H1 (cell line): ENCODE results near the gene LCORL. TPM values are rescaled to one million over a fixed set of nuclear protein-coding genes. Genes with fewer than 3 reads are reported as not detected.

ENCODE experiments used
- CTCF ChIA-PET: fragments of 300-600 bp; sonication (Branson Sonifier 250); formaldehyde crosslinking; loops from one replicate; lab custom pipeline; 2021; ENCODE audit not compliant: partially characterized antibody; lab: Charles Lee
- POLR2A ChIA-PET: fragments of 300-600 bp; sonication (Branson Sonifier 250); formaldehyde crosslinking; loops from one replicate; lab custom pipeline; 2021; ENCODE audit warnings: inconsistent platforms; ENCODE audit not compliant: partially characterized antibody; lab: Charles Lee
- DNase-seq, 2 experiments: peaks; one replicate each; pipeline versions ENCODE4 v3.0.0 to v3.0.0-alpha.2; 2010 to 2022; ENCODE audit warnings: low spot score in 2 of 2, low read depth in 1 of 2, mixed read lengths in 1 of 2
- FAIRE-seq: peaks from 2 replicates; lab custom pipeline; 2011; peaks lifted over from hg19 to GRCh38; lab: Jason Lieb, UNC
- H2AFZ ChIP-seq: 2 replicates; pipeline ENCODE4 v1.8.1; 2012; ENCODE audit warnings: low read length, inconsistent platforms
- H2AK5ac ChIP-seq: 2 replicates; pipeline ENCODE4 v1.6.1; 2013; ENCODE audit warnings: low read depth, low read length
- H2BK120ac ChIP-seq: replicated peaks from 2 replicates; pipeline ENCODE3; 2013; ENCODE audit warnings: low read depth, low read length, inconsistent platforms
- H2BK12ac ChIP-seq: 2 replicates; pipeline ENCODE4 v1.6.1; 2013; ENCODE audit warnings: low read depth, low read length
- H2BK15ac ChIP-seq: 2 replicates; pipeline ENCODE4 v1.6.1; 2013; ENCODE audit warnings: low read length
- H2BK20ac ChIP-seq: 2 replicates; pipeline ENCODE4 v1.6.1; 2013; ENCODE audit warnings: low read length
- H2BK5ac ChIP-seq: 2 replicates; pipeline ENCODE4 v1.6.1; 2013; ENCODE audit warnings: low read depth, low read length
- H3K14ac ChIP-seq: 2 replicates; pipeline ENCODE4 v1.6.1; 2013; ENCODE audit warnings: inconsistent platforms; ENCODE audit not compliant: insufficient read length
- H3K18ac ChIP-seq: 2 replicates; pipeline ENCODE4 v1.6.1; 2013; ENCODE audit warnings: low read length; ENCODE audit errors: extremely low read depth
- H3K23ac ChIP-seq: 2 replicates; pipeline ENCODE4 v1.6.1; 2013; ENCODE audit warnings: inconsistent platforms; ENCODE audit not compliant: insufficient read length
- H3K23me2 ChIP-seq: 2 replicates; pipeline ENCODE4 v1.6.1; 2013; ENCODE audit warnings: low read depth, low read length
- H3K27ac ChIP-seq: 2 replicates; pipeline ENCODE4 v1.6.1; 2011; ENCODE audit warnings: low read depth, low read length, inconsistent platforms
- H3K27me3 ChIP-seq, 4 experiments: replicated peaks in 1 of 4; 1 replicate in 1 of 4; 2 replicates in 3 of 4; pipeline versions ENCODE4 v1.6.1 to v1.8.1; 2011 to 2013; ENCODE audit warnings: low read length in 3 of 4, mild to moderate bottlenecking in 3 of 4, inconsistent platforms in 2 of 4, mixed read lengths in 2 of 4, moderate library complexity in 1 of 4; ENCODE audit not compliant: control insufficient read depth in 3 of 4, insufficient read depth in 3 of 4; ENCODE audit errors: extremely low read depth in 1 of 4
- H3K36me3 ChIP-seq, 4 experiments: 2 replicates each; pipeline versions ENCODE4 v1.6.1 to v1.8.1; 2011 to 2013; ENCODE audit warnings: mild to moderate bottlenecking in 4 of 4, low read length in 3 of 4, moderate library complexity in 2 of 4, control low read depth in 1 of 4, inconsistent platforms in 1 of 4; ENCODE audit not compliant: insufficient read depth in 4 of 4, control insufficient read depth in 2 of 4
- H3K4ac ChIP-seq: replicated peaks from 2 replicates; pipeline ENCODE3; 2013; ENCODE audit warnings: low read length, low read depth, mixed read lengths, inconsistent platforms; ENCODE audit not compliant: insufficient read length
- H3K4me1 ChIP-seq, 4 experiments: replicated peaks in 1 of 4; 1 replicate in 1 of 4; 2 replicates in 3 of 4; pipeline versions ENCODE4 v1.6.1 to v1.8.1; 2011 to 2013; ENCODE audit warnings: low read length in 3 of 4, inconsistent platforms in 2 of 4, mixed read lengths in 1 of 4; ENCODE audit not compliant: insufficient read depth in 4 of 4, control insufficient read depth in 3 of 4
- H3K4me2 ChIP-seq, 2 experiments: 2 replicates each; pipeline versions ENCODE4 v1.6.1 to v1.8.1; 2011 to 2013; ENCODE audit warnings: low read depth in 2 of 2, low read length in 2 of 2, control low read depth in 1 of 2, inconsistent platforms in 1 of 2, mild to moderate bottlenecking in 1 of 2; ENCODE audit not compliant: insufficient read depth in 1 of 2
- H3K4me3 ChIP-seq, 4 experiments: fragments of 200-600, 300-600 bp in 1 of 4; sonication (generic), shearing (Covaris generic), sonication (Bioruptor Twin) in 1 of 4; 2 replicates each; pipeline versions ENCODE4 v1.5.1 to v1.8.1; 2011 to 2016; ENCODE audit warnings: low read length in 4 of 4, low read depth in 3 of 4, control low read depth in 2 of 4, inconsistent platforms in 2 of 4, mild to moderate bottlenecking in 2 of 4, mixed read lengths in 1 of 4, moderate library complexity in 1 of 4; ENCODE audit not compliant: insufficient read depth in 2 of 4; ENCODE audit errors: extremely low read depth in 1 of 4
- H3K56ac ChIP-seq: replicated peaks from 2 replicates; pipeline ENCODE3; 2013; ENCODE audit warnings: low read depth, mild to moderate bottlenecking, mixed read lengths, low read length, inconsistent platforms; ENCODE audit not compliant: insufficient read length
- H3K79me1 ChIP-seq: 2 replicates; pipeline ENCODE4 v1.6.1; 2013; ENCODE audit warnings: low read depth, low read length, control low read depth
- H3K79me2 ChIP-seq, 2 experiments: 2 replicates each; pipeline versions ENCODE4 v1.6.1 to v1.8.1; 2012 to 2013; ENCODE audit warnings: low read length in 2 of 2, mild to moderate bottlenecking in 2 of 2, inconsistent platforms in 1 of 2; ENCODE audit not compliant: insufficient read depth in 2 of 2, control insufficient read depth in 1 of 2
- H3K9ac ChIP-seq, 4 experiments: replicated peaks in 1 of 4; 1 replicate in 1 of 4; 2 replicates in 3 of 4; pipeline versions ENCODE4 v1.6.1 to v1.8.1; 2011 to 2013; ENCODE audit warnings: low read depth in 3 of 4, low read length in 3 of 4, control low read depth in 2 of 4, mild to moderate bottlenecking in 2 of 4, moderate library complexity in 2 of 4, inconsistent platforms in 1 of 4; ENCODE audit errors: extremely low read depth in 1 of 4
- H3K9me3 ChIP-seq, 2 experiments: 2 replicates each; pipeline versions ENCODE4 v1.6.1 to v1.8.1; 2012 to 2013; ENCODE audit warnings: mild to moderate bottlenecking in 2 of 2, moderate library complexity in 2 of 2, control low read depth in 1 of 2, inconsistent platforms in 1 of 2, low read depth in 1 of 2, low read length in 1 of 2, mixed read lengths in 1 of 2; ENCODE audit not compliant: insufficient read depth in 2 of 2
- H4K20me1 ChIP-seq, 2 experiments: replicated peaks in 1 of 2; 2 replicates each; pipeline versions ENCODE3 to v1.8.1; 2011 to 2013; ENCODE audit warnings: inconsistent platforms in 2 of 2, low read length in 2 of 2, mild to moderate bottlenecking in 1 of 2; ENCODE audit not compliant: insufficient read depth in 2 of 2, control insufficient read depth in 1 of 2
- H4K5ac ChIP-seq: 2 replicates; pipeline ENCODE4 v1.6.1; 2013; ENCODE audit warnings: low read length, low read depth, mixed read lengths, inconsistent platforms; ENCODE audit not compliant: insufficient read length
- H4K8ac ChIP-seq: 2 replicates; pipeline ENCODE4 v1.8.0; 2013; ENCODE audit warnings: mild to moderate bottlenecking, moderate library complexity, low read length, inconsistent platforms; ENCODE audit not compliant: insufficient read depth; ENCODE audit errors: extremely low read depth
- H4K91ac ChIP-seq: replicated peaks from 2 replicates; pipeline ENCODE3; 2013; ENCODE audit warnings: low read length, mixed read lengths, inconsistent platforms; ENCODE audit not compliant: insufficient read length
- CHD2 ChIP-seq: IDR thresholded peaks from 2 replicates; pipeline ENCODE4 v1.6.1; 2012; ENCODE audit warnings: low read length, improper control_type of control experiment
- NRF1 ChIP-seq: IDR thresholded peaks from 2 replicates; pipeline ENCODE4 v1.6.1; 2011; ENCODE audit warnings: mild to moderate bottlenecking, low read depth, low read length, improper control_type of control experiment
- RAD21 ChIP-seq, 2 experiments: IDR thresholded peaks in 1 of 2; conservative IDR thresholded peaks in 1 of 2; 2 replicates each; pipeline ENCODE4 v1.6.1; 2011; ENCODE audit warnings: low read depth in 2 of 2, low read length in 2 of 2, improper control_type of control experiment in 1 of 2, inconsistent platforms in 1 of 2, mild to moderate bottlenecking in 1 of 2, moderate library complexity in 1 of 2
- RNF2 ChIP-seq: fragments of 200-900, 300-1000 bp; sonication (generic); IDR thresholded peaks from 2 replicates; pipeline ENCODE4 v1.7.1; 2016; ENCODE audit warnings: borderline replicate concordance, low read depth, mild to moderate bottlenecking, antibody characterized with exemption, low read length; ENCODE audit not compliant: poor library complexity, severe bottlenecking; ENCODE audit errors: missing control alignments
- SRF ChIP-seq: IDR thresholded peaks from 2 replicates; pipeline ENCODE4 v1.6.1; 2011; ENCODE audit warnings: mild to moderate bottlenecking, low read depth, low read length, moderate library complexity
- WGBS, 2 experiments: shearing (Covaris generic) in 1 of 2; methylation state at CpG; one replicate each; pipeline versions ENCODE4 v1.1.6 to v1.1.7; 2013 to 2015; ENCODE audit warnings: low lambda C conversion rate in 2 of 2, mixed read lengths in 2 of 2, inconsistent platforms in 1 of 2, low coverage in 1 of 2, missing lambda C conversion rate in 1 of 2; ENCODE audit not compliant: insufficient replicate concordance in 2 of 2, insufficient coverage in 1 of 2, insufficient read length in 1 of 2; ENCODE audit errors: extremely low coverage in 1 of 2, missing lambda C conversion rate in 1 of 2; 5-methylcytosine and 5-hydroxymethylcytosine counted together
- polyA plus RNA-seq, 7 experiments: library from polyadenylated mRNA; depleted of rRNA in 3 of 7; stranded (reverse) in 5 of 7; unstranded in 2 of 7; fragments of >200 nt in 5 of 7; fragments of 200-250 nt in 2 of 7; gene quantifications; 1 replicate in 5 of 7; 2 replicates in 1 of 7; 4 replicates in 1 of 7; pipeline versions ENCODE4 v1.2.1 to v1.2.3, GENCODE V29; 2011 to 2013; ENCODE audit warnings: missing spikeins in 2 of 7, mixed read lengths in 2 of 7
- total RNA-seq: library from RNA; stranded (reverse); fragmentation: NEBNext Ultra II Directional; extraction: Animal tissue kit (Norgen Biotek cat#: 25700); gene quantifications from 2 replicates; pipeline ENCODE4 v1.2.1, GENCODE V29; 2021
- TF ChIP-seq, protein P1 (sequence below): IDR thresholded peaks from 2 replicates; pipeline ENCODE4 v1.6.1; 2012; ENCODE audit warnings: inconsistent platforms

The LCORL gene
- total and polyA plus RNA-seq, 2 of the 8 experiments (the other 6 are each of a cell fraction or from before 2014, with no cell fraction given): 2.2 to 19.2 TPM

DNA sequence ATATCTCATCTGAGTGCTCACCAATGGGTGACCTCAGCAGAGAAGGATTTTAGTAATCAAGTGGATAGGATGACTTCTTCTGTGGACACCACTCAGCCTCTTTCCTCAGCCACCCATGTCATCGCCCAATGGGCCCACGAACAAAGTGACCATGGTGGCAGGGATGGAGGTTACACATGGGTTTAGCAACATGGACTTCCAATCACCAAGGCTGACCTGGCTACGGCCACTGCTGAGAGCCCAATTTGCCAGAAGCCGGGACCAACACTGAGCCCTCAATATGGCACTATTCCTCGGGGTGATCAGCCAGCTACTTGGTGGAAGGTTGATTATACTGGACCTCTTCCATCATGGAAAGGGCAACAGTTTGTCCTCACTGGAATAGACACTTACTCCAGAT, 97.4 kb downstream of the LCORL start:
- Histone ChIP-seq H3K18ac (no peak overlapping the region), H3K36me3 (no peaks in the 10 kb centered on the region), H3K23me2 (no peaks in the 10 kb centered on the region), H4K5ac (no peak overlapping the region), H3K56ac (no peak overlapping the region), H2BK15ac (no peak overlapping the region), H4K8ac (no peak overlapping the region), H3K14ac (no peak overlapping the region), H4K91ac (no peak overlapping the region), H2AFZ (no peak overlapping the region), H3K79me2 (no peaks in the 10 kb centered on the region), H2BK120ac (no peak overlapping the region), H3K4me1 (no peaks in the 10 kb centered on the region), H4K20me1 (no peaks in the 10 kb centered on the region), H3K27me3 (no peaks in the 10 kb centered on the region), H3K79me1 (no peaks in the 10 kb centered on the region), H2BK5ac (no peak overlapping the region), H3K9me3 (no peaks in the 10 kb centered on the region), H2BK12ac (no peak overlapping the region), H3K4me3 (no peak overlapping the region), H2BK20ac (no peak overlapping the region), H3K27ac (no peak overlapping the region), H3K4ac (no peak overlapping the region), H2AK5ac (no peak overlapping the region), H3K4me2 (no peak overlapping the region), H3K23ac (no peak overlapping the region), H3K9ac (no peak overlapping the region)
- ChIA-PET CTCF (interaction anchor here (1.5 kb wide), 1 partner anchor 10 kb away, joined by 4 read pairs; no protein-coding TSS in a partner anchor), POLR2A (no interaction called here)
- FAIRE-seq: no peak
- WGBS, 2 experiments: 88% methylated on average over 5 of the region's 5 CpGs; no CpG with 5 or more reads in 1 of the 2 experiments
- TF ChIP-seq SRF: no peak
- no peak for TF ChIP-seq RNF2
- TF ChIP-seq RAD21 (IDR thresholded peaks at IDR 0.05 in 1 of 2, conservative IDR thresholded peaks at IDR 0.05 in 1 of 2; ENCODE audit: low read depth in 2 of 2, low read length in 2 of 2): no peak
- TF ChIP-seq CHD2: no peak
- TF ChIP-seq, protein P1, sequence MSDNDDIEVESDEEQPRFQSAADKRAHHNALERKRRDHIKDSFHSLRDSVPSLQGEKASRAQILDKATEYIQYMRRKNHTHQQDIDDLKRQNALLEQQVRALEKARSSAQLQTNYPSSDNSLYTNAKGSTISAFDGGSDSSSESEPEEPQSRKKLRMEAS: no peak
- no peak for TF ChIP-seq NRF1
- DNase-seq: no peak
